ENCODE measurements around the gene GALNT2. TPM values are rescaled to one million over a fixed set of nuclear protein-coding genes. Genes with fewer than 3 reads are reported as not detected.

GALNT2 gene
- total and polyA plus RNA-seq, 2 of the 4 experiments (the other 2 are of a cell fraction), result 50.4 to 189 TPM

DNA sequence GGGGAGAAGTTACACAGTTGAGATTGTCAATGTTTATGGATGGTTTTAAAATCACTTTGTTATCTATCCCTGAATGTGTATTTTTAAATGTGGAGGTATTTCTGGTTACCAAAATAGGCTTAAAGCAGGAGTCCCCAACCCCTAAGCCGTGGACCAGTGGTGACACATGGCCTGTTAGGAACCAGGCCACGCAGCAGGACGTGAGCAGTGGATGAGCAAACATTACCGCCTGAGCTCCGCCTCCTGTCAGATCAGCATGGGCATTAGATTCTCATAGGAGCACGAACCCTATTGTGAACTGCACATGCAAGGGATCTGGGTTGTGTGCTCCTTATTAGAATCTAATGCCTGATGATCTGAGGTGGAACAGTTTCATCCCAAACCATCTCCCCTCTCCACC lies 151.6 kb downstream of the GALNT2 start:
- Histone ChIP-seq H4K91ac (ENCODE audit: insufficient read depth, low read depth, low read length) (no peak overlapping the region), H2AK5ac (ENCODE audit: low read depth, low read length) (no peak overlapping the region), H4K8ac (ENCODE audit: low read depth in 2 of 2, low read length in 2 of 2) (no peak overlapping the region), H2BK15ac (ENCODE audit: low read depth, low read length) (no peak overlapping the region), H2AFZ (replicated peaks; ENCODE audit: low read length, poor library complexity) (no peak overlapping the region), H3K27ac (ENCODE audit: insufficient read depth, low read length) (no peak overlapping the region), H3K36me3 (ENCODE audit: control insufficient read depth, insufficient read depth, low read length) (peaks cover 3% of the 10 kb centered on the region; the same call in 1 of the 2 replicates), H4K5ac (ENCODE audit: low read depth, low read length) (no peak overlapping the region), H3K18ac (ENCODE audit: low read depth, low read length) (no peak overlapping the region), H3K79me1 (ENCODE audit: low read depth in 1 of 2, low read length in 2 of 2) (peaks cover 17 to 48% of the 10 kb centered on the region in 2 experiments), H3K4me1 (ENCODE audit: control insufficient read depth, insufficient read depth, low read length) (peaks cover 4% of the 10 kb centered on the region), H3K27me3 (ENCODE audit: control insufficient read depth, insufficient read depth, low read length) (no peaks in the 10 kb centered on the region), H3K4ac (ENCODE audit: low read depth, low read length) (no peak overlapping the region), H3K9ac (ENCODE audit: low read depth, low read length) (no peak overlapping the region), H3K4me2 (ENCODE audit: low read depth, low read length) (no peak overlapping the region), H4K20me1 (ENCODE audit: insufficient read depth, low read length) (peaks cover 39% of the 10 kb centered on the region), H3K4me3 (ENCODE audit: insufficient read depth, low read depth, low read length) (no peak overlapping the region), H3K23ac (ENCODE audit: low read depth, low read length) (no peak overlapping the region), H3K9me1 (ENCODE audit: insufficient read depth, low read length) (peaks cover 15% of the 10 kb centered on the region; the same call in 1 of the 2 replicates), H2BK20ac (ENCODE audit: low read depth, low read length) (no peak overlapping the region), H2BK120ac (ENCODE audit: low read depth, low read length) (no peak overlapping the region), H3K14ac (replicated peaks; ENCODE audit: low read depth, low read length) (no peak overlapping the region), H3K56ac (ENCODE audit: extremely low read depth, insufficient read depth, low read length) (no peak overlapping the region), H2BK5ac (ENCODE audit: low read depth, low read length, poor library complexity, severe bottlenecking) (no peak overlapping the region), H2AK9ac (replicated peaks; ENCODE audit: low read depth, low read length, poor library complexity) (no peak overlapping the region), H3K9me3 (ENCODE audit: control insufficient read depth, insufficient read depth, low read length) (no peaks in the 10 kb centered on the region)
- TF ChIP-seq RCOR1 (IDR thresholded peaks at IDR 0.05; ENCODE audit: insufficient replicate concordance, low read length), result no peak
- TF ChIP-seq MAFK (IDR thresholded peaks at IDR 0.05; ENCODE audit: low read depth, low read length), result no peak
- TF ChIP-seq POLR2A (IDR thresholded peaks at IDR 0.05; ENCODE audit: low read depth, low read length), result no peak
- TF ChIP-seq CHD1 (IDR thresholded peaks at IDR 0.05; ENCODE audit: low read depth, low read length), result no peak
- no peak for TF ChIP-seq BHLHE40 (IDR thresholded peaks at IDR 0.05; ENCODE audit: low read depth, low read length)
- TF ChIP-seq, protein P1, sequence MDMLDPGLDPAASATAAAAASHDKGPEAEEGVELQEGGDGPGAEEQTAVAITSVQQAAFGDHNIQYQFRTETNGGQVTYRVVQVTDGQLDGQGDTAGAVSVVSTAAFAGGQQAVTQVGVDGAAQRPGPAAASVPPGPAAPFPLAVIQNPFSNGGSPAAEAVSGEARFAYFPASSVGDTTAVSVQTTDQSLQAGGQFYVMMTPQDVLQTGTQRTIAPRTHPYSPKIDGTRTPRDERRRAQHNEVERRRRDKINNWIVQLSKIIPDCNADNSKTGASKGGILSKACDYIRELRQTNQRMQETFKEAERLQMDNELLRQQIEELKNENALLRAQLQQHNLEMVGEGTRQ (IDR thresholded peaks at IDR 0.05; ENCODE audit: low read depth, low read length), result no peak
- TF ChIP-seq FOS (IDR thresholded peaks at IDR 0.05; ENCODE audit: low read depth, low read length), result no peak
- no peak for TF ChIP-seq RAD21 (IDR thresholded peaks at IDR 0.05; ENCODE audit: low read length)
- TF ChIP-seq RFX5 (IDR thresholded peaks at IDR 0.05; ENCODE audit: low read depth, low read length), result no peak
- no peak for TF ChIP-seq NFE2L2 (IDR thresholded peaks at IDR 0.05; ENCODE audit: low read depth, low read length)
- CTCF ChIA-PET, result no interaction called here
- 83% methylated on average over 1 of the region's 6 CpGs; no CpG with 5 or more reads in 1 of the 2 experiments for WGBS, 2 experiments (ENCODE audit: extremely low coverage in 2 of 2, insufficient read length in 1 of 2)
- BruUV-seq (replicated peaks), result no TSS peak
- no peak for DNase-seq
- POLR2A ChIA-PET (ENCODE audit: unreplicated experiment), result no interaction called here
- intact Hi-C loops (cut with micrococcal nuclease) (no loop called here), in situ Hi-C loops (cut with MboI; ENCODE audit: low sequenced_read_pairs) (no loop called here), dilution Hi-C loops (cut with HindIII; ENCODE audit: low sequenced_read_pairs, unreplicated experiment) (no loop called here)
- no peak for ATAC-seq (ENCODE audit: low read depth)

Data from IMR-90 (cell line).